Esophagus (tissue), 2 donors: ENCODE results near the gene TMPRSS11A. TPM values are rescaled to one million over a fixed set of nuclear protein-coding genes. Genes with fewer than 3 reads are reported as not detected.
A peak's percentile ranks its signal among the peaks of the same experiment; 100 is the strongest.

Experiments
- H3K27ac ChIP-seq, 2 donors: one replicate each; pipeline ENCODE4 v1.5.1; 2013; ENCODE audit warnings: low read depth in 2 of 2, mild to moderate bottlenecking in 2 of 2, inconsistent platforms in 1 of 2, low read length in 1 of 2, moderate library complexity in 1 of 2
- H3K27me3 ChIP-seq, 2 donors: one replicate each; pipeline ENCODE4 v1.6.1; 2013; ENCODE audit warnings: low read length in 2 of 2, control low read depth in 1 of 2, mild to moderate bottlenecking in 1 of 2; ENCODE audit not compliant: insufficient read depth in 2 of 2, control insufficient read depth in 1 of 2
- H3K36me3 ChIP-seq, 2 donors: one replicate each; pipeline ENCODE4 v1.6.1; 2013; ENCODE audit warnings: low read length in 1 of 2; ENCODE audit not compliant: control insufficient read depth in 2 of 2, insufficient read depth in 2 of 2
- H3K4me1 ChIP-seq, 2 donors: one replicate each; pipeline ENCODE4 v1.6.1; 2013; ENCODE audit warnings: low read length in 1 of 2; ENCODE audit not compliant: control insufficient read depth in 2 of 2, insufficient read depth in 2 of 2
- H3K4me3 ChIP-seq, 2 donors: one replicate each; pipeline ENCODE4 v1.5.1; 2013; ENCODE audit warnings: low read length in 2 of 2, mild to moderate bottlenecking in 2 of 2, low read depth in 1 of 2, moderate library complexity in 1 of 2
- H3K9me3 ChIP-seq, 2 donors: one replicate each; pipeline ENCODE4 v1.6.1; 2013; ENCODE audit warnings: mild to moderate bottlenecking in 2 of 2, low read depth in 1 of 2, low read length in 1 of 2, moderate library complexity in 1 of 2; ENCODE audit not compliant: control insufficient read depth in 2 of 2, insufficient read depth in 1 of 2
- WGBS, 2 donors: extraction: QIAGEN DNeasy Blood & Tissue Kit; methylation state at CpG; one replicate each; pipeline ENCODE4 v1.1.7; 2013; 5-methylcytosine and 5-hydroxymethylcytosine counted together
- polyA plus RNA-seq, 2 donors: library from polyadenylated mRNA; stranded (reverse); fragments of 200-250 nt; gene quantifications; one replicate each; pipeline ENCODE4 v1.2.3, GENCODE V29; 2013
- donor health status: healthy with polysubstance abuse.
- donor health status: Bipolar disorder and iron deficiency.

Gene TMPRSS11A
- polyA plus RNA-seq, 2 donors: 57.7 to 64.5 TPM

GRCh38 chr4:67861513-67861912, 101.8 kb downstream of the TMPRSS11A start:
- WGBS, 2 donors: 36 to 42% methylated on average over 6 of the region's 6 CpGs
- Histone ChIP-seq H3K4me1 (no peaks in the 10 kb centered on the region), H3K27me3 (no peaks in the 10 kb centered on the region), H3K36me3 (no peaks in the 10 kb centered on the region), H3K4me3 (peak overlapping the region in 1 of 2 donors; percentile 22), H3K9me3 (no peaks in the 10 kb centered on the region), H3K27ac (peak overlapping the region in 1 of 2 donors; percentile 21)

Other genes starting within 250 kb of the TMPRSS11A start
- under 1 TPM; 0.10 to 0.22 TPM for gene GNRHR, start 209.1 kb downstream of the TMPRSS11A start, polyA plus RNA-seq
- gene TMPRSS11D, start 79.5 kb downstream of the TMPRSS11A start, polyA plus RNA-seq: 100 to 1,000 TPM in 1 of 2 donors, 10 to 100 TPM in 1; 99.0 to 178 TPM
- 1 to 10 TPM; 4.3 to 6.6 TPM for gene TMPRSS11F, start 166.4 kb upstream of the TMPRSS11A start, polyA plus RNA-seq